Skeletal muscle tissue (tissue), 4 donors: ENCODE measurements around the gene PKN2. TPM values are rescaled to one million over a fixed set of nuclear protein-coding genes. Genes with fewer than 3 reads are reported as not detected.

ENCODE experiments used
- H3K27ac ChIP-seq: one replicate; pipeline ENCODE4 v1.7.0; 2013; ENCODE audit warnings: mild to moderate bottlenecking, low read depth, low read length, inconsistent platforms
- H3K27me3 ChIP-seq, 3 donors: one replicate each; pipeline ENCODE4 v1.7.0; 2013; ENCODE audit warnings: low read length in 3 of 3; ENCODE audit not compliant: control insufficient read depth in 3 of 3, insufficient read depth in 3 of 3
- H3K36me3 ChIP-seq, 3 donors: one replicate each; pipeline ENCODE4 v1.7.0; 2013; ENCODE audit warnings: low read length in 3 of 3; ENCODE audit not compliant: control insufficient read depth in 3 of 3, insufficient read depth in 3 of 3
- H3K4me1 ChIP-seq, 3 donors: one replicate each; pipeline ENCODE4 v1.7.0; 2013; ENCODE audit warnings: low read length in 3 of 3, mild to moderate bottlenecking in 3 of 3; ENCODE audit not compliant: control insufficient read depth in 3 of 3, insufficient read depth in 3 of 3
- H3K4me3 ChIP-seq, 3 donors: one replicate each; pipeline ENCODE4 v1.7.0; 2013; ENCODE audit warnings: low read length in 3 of 3
- H3K9ac ChIP-seq, 3 donors: one replicate each; pipeline ENCODE4 v1.7.0; 2013; ENCODE audit warnings: low read length in 3 of 3, mild to moderate bottlenecking in 3 of 3, moderate library complexity in 2 of 3, low read depth in 1 of 3
- H3K9me3 ChIP-seq, 3 donors: one replicate each; pipeline ENCODE4 v1.7.0; 2013; ENCODE audit warnings: low read length in 3 of 3; ENCODE audit not compliant: control insufficient read depth in 3 of 3
- total RNA-seq: library from RNA; depleted of rRNA; stranded (reverse); fragments of >200 nt; gene quantifications from one replicate; pipeline ENCODE4 v1.2.3, GENCODE V29; 2014
- donor health status: Osteomylitis.

PKN2 gene
- total RNA-seq, 1 donor from 2014 or later, result 57.9 TPM

DNA sequence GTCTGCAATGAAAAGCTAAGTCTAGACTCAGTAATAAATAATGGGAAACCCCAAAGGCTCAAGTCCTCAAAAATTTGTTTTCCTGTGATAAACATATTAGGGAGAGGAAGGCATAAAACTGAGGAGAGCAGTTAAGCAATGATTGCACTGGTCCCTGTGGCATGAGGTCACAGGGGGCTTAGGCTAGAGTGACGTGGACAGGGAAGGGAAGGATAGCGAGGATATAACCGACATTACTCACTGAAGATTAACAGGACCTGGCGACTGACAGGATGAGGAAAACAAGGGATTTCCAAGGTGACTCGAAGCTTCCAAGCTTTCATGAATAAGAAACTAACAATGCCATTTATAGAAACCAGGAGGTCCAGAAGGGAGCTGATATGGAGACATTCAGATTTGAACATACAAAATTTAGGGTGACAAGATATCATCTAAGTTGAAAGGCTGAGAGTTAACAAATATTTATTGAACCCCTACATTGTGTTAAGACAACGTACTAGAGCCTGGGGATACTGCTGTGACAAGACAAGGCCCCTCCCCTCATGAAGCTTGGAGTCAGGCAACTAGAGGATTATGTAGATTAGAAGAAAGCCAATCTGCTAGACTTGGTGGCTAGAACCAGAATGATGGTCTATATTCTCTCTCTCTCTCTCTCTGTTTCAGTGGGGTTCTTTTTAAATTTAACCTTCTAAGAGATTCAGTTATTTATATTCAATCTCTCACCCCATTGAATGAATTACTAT lies 33.2 kb upstream of the PKN2 start:
- Histone ChIP-seq H3K9me3 (no peaks in the 10 kb centered on the region), H3K4me3 (no peak overlapping the region), H3K27me3 (no peaks in the 10 kb centered on the region), H3K9ac (no peak overlapping the region), H3K27ac (no peak overlapping the region), H3K4me1 (no peaks in the 10 kb centered on the region), H3K36me3 (no peaks in the 10 kb centered on the region)

DNA sequence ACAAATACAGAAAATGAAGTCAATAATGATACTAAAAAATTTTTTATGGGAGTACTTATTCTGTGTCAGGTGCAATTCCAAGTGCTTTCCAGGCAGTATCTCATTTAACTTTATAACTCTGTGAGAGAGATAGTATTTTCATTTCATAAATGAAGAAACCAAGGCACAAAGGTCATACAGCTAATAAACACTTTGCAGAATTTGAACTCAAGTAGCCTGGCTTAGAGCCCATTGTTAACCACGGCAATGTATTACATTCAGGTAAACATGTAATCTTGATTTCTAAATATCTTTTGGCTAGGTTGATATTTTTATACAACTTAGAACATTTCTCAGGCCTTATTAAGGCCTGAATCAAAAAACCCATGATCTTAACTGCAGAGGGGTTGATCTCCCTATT lies 28.9 kb upstream of the PKN2 start:
- Histone ChIP-seq H3K9ac (no peak overlapping the region), H3K4me1 (no peaks in the 10 kb centered on the region), H3K9me3 (no peaks in the 10 kb centered on the region), H3K27ac (no peak overlapping the region), H3K36me3 (no peaks in the 10 kb centered on the region), H3K27me3 (no peaks in the 10 kb centered on the region), H3K4me3 (no peak overlapping the region)

DNA sequence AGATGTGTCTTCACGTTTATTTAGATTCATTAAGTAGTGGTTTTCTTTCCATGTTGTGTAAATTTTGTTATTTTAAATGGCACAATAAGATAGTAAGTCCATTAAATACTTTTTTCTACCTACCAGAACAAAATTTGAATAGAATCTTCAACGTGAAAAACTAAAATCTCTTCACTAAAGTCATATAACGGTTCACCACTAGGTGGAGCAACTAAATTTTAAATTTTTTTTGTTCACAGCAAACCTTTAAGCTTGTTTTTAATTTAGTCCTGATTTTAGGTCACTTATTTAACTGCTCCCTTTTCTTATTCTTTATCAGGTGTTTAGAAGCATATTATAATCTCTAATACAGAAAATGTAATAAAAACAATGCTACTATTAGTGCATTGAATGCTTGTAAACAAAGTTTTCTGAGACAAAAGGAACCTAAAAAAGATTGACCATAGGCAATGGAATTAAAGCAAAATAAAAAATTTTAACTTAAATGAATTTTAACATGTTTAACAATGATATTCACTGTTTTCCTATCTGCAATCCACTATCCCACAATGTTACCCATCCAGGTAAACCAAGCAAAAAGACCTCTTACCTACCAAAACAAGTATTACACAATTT lies 28.3 kb upstream of the PKN2 start:
- Histone ChIP-seq H3K9ac (no peak overlapping the region), H3K4me1 (no peaks in the 10 kb centered on the region), H3K9me3 (no peaks in the 10 kb centered on the region), H3K27ac (no peak overlapping the region), H3K4me3 (no peak overlapping the region), H3K36me3 (no peaks in the 10 kb centered on the region), H3K27me3 (no peaks in the 10 kb centered on the region)

- Histone ChIP-seq H3K36me3 (no peaks in the 10 kb centered on the region), H3K4me1 (no peaks in the 10 kb centered on the region), H3K4me3 (no peak overlapping the region), H3K27me3 (no peaks in the 10 kb centered on the region), H3K9me3 (no peaks in the 10 kb centered on the region), H3K9ac (no peak overlapping the region), H3K27ac (no peak overlapping the region)
Observed at GRCh38 chr1:88658419-88658818, 25.7 kb upstream of the PKN2 start.

- no peak overlapping the region for H3K4me3 ChIP-seq
Observed at GRCh38 chr1:88659552-88659951, 24.5 kb upstream of the PKN2 start.

GRCh38 chr1:88661188-88661587 lies 22.9 kb upstream of the PKN2 start:
- Histone ChIP-seq H3K27ac (no peak overlapping the region), H3K4me3 (no peak overlapping the region), H3K27me3 (no peaks in the 10 kb centered on the region), H3K4me1 (no peaks in the 10 kb centered on the region), H3K9me3 (no peaks in the 10 kb centered on the region), H3K36me3 (no peaks in the 10 kb centered on the region), H3K9ac (no peak overlapping the region)

More at GRCh38 chr1:88659552-88659951, 24.5 kb upstream of the PKN2 start:
- H3K4me1 ChIP-seq, result no peaks in the 10 kb centered on the region
- no peaks in the 10 kb centered on the region for H3K9me3 ChIP-seq
- H3K36me3 ChIP-seq, result no peaks in the 10 kb centered on the region
- no peak overlapping the region for H3K9ac ChIP-seq
- H3K27ac ChIP-seq, result no peak overlapping the region
- H3K27me3 ChIP-seq, result no peaks in the 10 kb centered on the region

- H3K36me3 ChIP-seq, result no peaks in the 10 kb centered on the region
- H3K4me3 ChIP-seq, result no peak overlapping the region
- H3K9ac ChIP-seq, result no peak overlapping the region
- no peaks in the 10 kb centered on the region for H3K9me3 ChIP-seq
- H3K27ac ChIP-seq, result no peak overlapping the region
- no peaks in the 10 kb centered on the region for H3K4me1 ChIP-seq
- H3K27me3 ChIP-seq, result no peaks in the 10 kb centered on the region
Observed at GRCh38 chr1:88661951-88662699, 21.9 kb upstream of the PKN2 start.

- Histone ChIP-seq H3K36me3 (no peaks in the 10 kb centered on the region), H3K4me1 (no peaks in the 10 kb centered on the region), H3K9ac (no peak overlapping the region), H3K27ac (no peak overlapping the region), H3K27me3 (no peaks in the 10 kb centered on the region), H3K4me3 (no peak overlapping the region), H3K9me3 (no peaks in the 10 kb centered on the region)
Observed at GRCh38 chr1:88662723-88663122, 21.4 kb upstream of the PKN2 start.

DNA sequence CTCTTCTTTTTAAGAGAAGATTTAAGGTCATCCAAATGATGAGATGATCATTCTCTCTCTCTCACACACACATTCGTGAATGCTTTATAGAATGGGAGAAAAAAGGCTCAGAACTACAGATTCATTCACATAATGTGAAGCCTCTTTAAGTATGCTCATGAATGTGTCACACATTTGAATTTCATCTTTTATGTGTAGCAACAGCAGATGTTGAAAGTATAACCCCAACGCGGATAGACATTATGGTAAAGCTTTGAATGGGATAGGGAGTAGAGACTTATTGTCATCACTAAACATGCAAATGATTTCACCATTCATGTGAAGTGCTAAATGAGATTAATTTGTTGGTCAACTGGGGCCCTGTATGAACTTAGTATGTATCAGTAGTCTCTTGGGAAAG lies 15.7 kb upstream of the PKN2 start:
- Histone ChIP-seq H3K9me3 (no peaks in the 10 kb centered on the region), H3K36me3 (no peaks in the 10 kb centered on the region), H3K9ac (no peak overlapping the region), H3K27ac (no peak overlapping the region), H3K27me3 (no peaks in the 10 kb centered on the region), H3K4me1 (no peaks in the 10 kb centered on the region), H3K4me3 (no peak overlapping the region)

DNA sequence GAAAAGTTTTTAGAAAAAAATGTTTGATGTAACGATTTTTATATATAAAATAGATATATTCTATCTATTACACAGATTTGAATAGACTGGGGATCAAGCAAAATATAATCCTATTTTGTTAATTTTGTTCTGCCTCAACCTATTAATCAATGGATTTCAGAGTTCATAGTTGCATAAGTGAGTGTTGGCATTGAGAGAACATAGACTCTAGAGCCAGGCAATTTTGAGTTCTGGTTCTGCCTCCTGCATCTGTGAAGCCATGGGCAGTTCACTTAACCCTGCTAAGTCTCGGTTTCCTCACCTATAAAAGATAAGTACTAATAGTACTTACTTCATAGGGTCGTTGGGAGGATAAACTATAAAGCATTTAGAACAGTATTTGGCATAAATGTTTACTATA lies 13.6 kb upstream of the PKN2 start:
- Histone ChIP-seq H3K36me3 (no peaks in the 10 kb centered on the region), H3K9ac (no peak overlapping the region), H3K27ac (no peak overlapping the region), H3K27me3 (no peaks in the 10 kb centered on the region), H3K4me3 (no peak overlapping the region), H3K4me1 (no peaks in the 10 kb centered on the region), H3K9me3 (no peaks in the 10 kb centered on the region)
